GM18519 (cell line): ENCODE results near the gene NPR3.

Experiments
- ATAC-seq: cut with Tn5 transposase; IDR thresholded peaks from one replicate; pipeline ENCODE4 v1.9.1; 2021; ENCODE audit warnings: mild to moderate bottlenecking, moderate library complexity; ENCODE audit not compliant: unreplicated experiment, low FRiP score

NPR3 gene

DNA sequence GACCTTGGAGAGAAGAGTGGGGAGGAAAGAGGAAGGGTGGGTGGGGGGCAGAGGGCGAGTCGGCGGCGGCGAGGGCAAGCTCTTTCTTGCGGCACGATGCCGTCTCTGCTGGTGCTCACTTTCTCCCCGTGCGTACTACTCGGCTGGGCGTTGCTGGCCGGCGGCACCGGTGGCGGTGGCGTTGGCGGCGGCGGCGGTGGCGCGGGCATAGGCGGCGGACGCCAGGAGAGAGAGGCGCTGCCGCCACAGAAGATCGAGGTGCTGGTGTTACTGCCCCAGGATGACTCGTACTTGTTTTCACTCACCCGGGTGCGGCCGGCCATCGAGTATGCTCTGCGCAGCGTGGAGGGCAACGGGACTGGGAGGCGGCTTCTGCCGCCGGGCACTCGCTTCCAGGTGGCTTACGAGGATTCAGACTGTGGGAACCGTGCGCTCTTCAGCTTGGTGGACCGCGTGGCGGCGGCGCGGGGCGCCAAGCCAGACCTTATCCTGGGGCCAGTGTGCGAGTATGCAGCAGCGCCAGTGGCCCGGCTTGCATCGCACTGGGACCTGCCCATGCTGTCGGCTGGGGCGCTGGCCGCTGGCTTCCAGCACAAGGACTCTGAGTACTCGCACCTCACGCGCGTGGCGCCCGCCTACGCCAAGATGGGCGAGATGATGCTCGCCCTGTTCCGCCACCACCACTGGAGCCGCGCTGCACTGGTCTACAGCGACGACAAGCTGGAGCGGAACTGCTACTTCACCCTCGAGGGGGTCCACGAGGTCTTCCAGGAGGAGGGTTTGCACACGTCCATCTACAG is 760 bp downstream of the NPR3 start:
- no peak for ATAC-seq

DNA sequence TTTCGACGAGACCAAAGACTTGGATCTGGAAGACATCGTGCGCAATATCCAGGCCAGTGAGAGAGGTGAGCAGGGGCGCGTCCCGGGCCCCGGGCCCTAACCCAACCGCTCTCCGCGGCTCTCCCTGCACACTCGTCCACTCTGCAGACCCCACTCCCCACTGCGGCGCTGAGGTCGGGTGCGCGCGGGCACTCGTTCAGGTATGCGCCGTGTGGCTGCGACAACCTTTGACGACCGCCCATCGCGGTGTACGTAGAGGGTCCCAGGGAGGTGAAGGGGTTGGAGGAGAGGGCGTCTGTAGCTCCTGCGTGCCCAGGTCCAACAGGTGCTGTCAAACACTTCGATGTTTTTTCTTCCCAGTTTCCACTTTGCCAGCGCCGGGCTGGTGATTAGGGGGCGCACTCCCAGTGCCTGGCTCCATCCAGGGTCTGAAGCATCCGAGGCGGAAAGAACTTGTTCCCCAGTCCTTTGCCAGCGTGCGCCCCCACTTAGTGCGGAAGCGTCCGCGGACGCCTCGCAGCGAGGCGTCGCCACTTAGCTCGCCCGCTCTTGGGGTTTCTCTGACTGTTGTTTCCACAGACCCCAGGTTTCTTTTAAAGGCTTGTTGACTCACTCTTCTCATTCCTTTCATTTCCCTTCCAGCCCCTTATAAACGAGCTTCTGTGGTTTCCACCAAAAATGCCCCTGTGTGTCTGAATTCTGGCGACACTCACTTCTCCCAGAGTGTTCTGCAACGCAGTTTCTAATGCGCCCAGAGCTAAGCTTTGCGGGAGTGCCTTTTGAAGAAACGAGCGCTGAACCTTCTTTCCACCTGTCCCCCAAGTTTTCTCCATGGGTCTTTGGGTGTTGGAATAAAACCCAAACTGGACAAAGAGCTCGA is 1.6 kb downstream of the NPR3 start:
- ATAC-seq = no peak

DNA sequence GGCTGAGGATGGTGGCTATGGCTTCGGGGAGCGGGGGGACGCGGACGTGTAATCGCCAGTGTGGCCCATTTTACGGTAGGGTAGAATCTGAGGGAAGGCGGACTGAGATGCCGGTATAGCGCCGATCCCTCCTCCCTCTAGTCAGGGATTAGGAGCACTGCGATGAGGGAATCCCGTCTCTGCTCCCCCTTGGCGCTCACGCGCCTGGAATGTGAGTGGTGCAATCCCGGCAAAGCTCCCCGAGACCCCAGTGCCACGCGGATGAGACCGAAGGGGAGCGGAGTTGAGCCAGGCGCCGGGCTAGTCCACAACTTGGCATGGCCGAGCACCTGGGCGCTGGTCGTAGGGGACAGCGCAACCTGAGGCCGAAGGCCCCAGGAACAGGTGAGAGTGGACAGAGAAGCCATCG is 2.2 kb downstream of the NPR3 start:
- ATAC-seq = no peak

DNA sequence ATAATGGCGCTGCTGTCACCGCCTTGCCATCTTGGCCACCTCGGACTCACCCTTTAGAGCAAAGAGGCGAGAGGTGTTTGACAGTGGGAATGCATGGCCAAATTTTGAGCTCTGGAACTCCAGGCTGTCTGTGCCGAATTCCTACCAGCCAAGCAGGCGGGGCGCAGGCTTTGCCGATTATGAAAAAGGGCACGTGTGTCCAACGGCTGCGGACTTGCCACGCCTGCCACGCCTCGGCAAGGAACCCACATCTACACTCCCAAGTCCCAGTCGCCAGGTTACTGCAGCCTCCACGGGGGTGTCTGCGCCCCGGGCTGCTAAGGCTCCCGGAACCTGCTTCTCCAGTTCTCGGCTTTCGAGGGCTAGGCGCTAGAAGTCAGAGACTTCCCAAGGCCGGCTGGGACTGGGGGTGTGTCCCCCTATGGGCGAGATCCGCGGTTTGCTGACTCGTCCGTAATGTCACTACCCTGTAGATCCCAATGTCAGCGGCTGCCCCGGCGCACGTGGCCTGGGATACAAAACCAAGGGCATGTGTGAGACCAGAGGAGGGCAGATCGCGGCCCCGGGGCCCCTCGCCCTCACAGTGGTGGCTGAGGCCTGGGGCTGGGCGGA is 2.8 kb downstream of the NPR3 start:
- no peak for ATAC-seq

DNA sequence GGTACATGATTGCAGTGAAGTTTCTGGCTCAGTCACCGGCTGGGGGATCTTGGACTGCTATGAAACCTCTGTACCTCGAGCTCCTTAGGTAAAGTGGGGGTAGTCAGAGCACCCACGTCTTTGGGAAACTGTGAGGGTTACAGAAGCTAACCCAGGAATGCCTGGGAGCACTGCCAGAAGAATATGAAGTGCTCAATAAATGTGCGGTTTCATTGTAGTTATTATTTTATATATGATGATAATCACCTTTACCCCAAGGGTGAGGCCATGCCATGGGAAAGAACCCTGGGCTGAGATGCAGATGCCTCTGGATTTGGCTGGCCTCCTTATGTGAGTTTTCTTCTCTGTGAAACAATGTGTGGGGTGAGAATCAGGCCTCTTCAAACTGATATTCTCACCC is 3.7 kb downstream of the NPR3 start:
- ATAC-seq = no peak

DNA sequence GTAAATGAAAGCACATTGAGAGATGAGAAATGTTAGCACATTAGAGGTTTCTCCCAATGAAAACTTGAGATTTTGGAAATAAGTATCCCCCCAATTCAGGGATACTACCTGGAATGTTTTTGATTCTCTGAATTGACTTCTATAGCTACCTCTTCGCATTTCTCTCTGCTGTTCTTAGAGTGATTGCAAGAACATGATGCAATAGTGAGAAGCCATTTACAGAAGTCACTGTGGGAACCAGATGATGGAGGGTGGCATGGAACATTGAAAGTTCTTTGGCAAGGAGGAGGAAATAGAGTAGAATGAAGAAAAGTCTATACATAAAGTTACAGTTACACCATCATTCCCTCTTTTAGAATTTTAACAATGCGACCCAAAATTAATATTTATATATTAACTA is 9.2 kb downstream of the NPR3 start:
- no peak for ATAC-seq

DNA sequence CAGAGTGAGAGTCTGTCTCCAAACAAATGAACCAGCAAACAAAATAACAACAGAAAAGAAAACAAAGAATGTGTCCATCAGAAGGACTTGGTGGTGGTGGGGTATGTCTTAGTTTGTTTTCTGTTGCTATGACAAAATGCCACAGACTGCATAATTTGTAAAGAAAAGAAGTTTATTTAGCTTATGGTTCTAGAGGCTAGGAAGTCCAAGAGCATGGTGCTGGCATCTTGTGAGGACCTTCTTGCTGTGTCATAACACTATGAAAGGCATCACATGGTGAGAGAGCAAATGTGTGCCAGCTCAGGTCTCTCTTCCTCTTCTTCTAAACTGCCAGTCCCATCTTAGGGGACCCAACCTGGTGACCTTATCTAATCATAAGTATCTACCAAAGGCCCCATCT is 10.5 kb downstream of the NPR3 start:
- no peak for ATAC-seq

DNA sequence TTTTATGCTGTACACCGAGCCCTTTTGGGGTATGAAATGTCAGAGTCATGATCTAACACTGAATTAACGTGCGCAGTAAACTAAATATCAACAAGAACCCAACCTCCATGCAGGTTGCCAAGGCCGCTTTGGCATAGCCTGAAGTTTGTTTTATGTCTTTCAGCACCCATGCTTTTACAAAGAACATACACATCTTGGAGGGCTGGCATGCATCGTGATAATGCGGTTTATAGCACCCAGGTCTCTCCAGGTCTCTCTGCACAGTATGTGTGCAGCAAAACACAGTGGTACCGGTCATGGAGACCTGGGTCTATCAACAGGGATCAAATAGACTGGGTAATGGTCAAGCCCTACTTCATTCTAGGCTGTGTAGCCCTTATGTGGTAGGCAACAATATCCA is 11.8 kb downstream of the NPR3 start:
- ATAC-seq = no peak

DNA sequence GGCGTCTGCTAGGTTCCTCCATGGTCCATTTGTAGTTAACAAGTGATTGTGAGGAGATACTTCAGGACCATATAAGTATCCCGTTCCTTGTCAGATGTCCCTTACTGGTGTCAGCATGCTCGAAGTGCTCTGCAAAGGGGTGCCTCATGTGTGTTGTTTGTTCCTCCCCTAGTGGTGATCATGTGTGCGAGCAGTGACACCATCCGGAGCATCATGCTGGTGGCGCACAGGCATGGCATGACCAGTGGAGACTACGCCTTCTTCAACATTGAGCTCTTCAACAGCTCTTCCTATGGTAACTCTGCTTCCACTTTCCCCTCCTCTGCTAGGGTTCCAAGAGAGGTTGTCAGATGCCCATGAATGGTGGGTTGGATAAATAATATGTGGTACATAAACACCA is 13.4 kb downstream of the NPR3 start:
- no peak for ATAC-seq

DNA sequence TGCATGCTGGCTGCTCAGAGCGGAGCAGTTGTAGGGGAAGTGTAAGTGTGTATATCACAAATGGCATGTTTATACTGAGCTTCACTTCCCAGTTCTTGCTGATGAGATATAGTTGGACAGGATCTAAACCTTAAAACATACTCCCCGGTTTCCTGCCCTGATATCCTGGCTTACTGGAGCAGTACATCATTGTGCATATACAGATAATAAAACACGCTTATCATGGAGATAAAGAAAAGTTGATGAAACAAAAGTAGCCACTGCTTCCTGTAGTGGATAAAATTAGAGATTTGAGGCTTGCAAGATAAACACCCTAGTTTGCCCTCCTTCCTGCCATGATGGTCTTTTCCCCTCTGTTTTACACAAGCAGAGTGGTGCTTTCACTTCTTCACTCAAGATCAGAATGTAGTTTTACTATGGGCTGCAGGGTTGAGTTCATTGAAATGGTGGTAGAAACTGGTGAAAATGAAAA is 15.0 kb downstream of the NPR3 start:
- ATAC-seq = no peak

DNA sequence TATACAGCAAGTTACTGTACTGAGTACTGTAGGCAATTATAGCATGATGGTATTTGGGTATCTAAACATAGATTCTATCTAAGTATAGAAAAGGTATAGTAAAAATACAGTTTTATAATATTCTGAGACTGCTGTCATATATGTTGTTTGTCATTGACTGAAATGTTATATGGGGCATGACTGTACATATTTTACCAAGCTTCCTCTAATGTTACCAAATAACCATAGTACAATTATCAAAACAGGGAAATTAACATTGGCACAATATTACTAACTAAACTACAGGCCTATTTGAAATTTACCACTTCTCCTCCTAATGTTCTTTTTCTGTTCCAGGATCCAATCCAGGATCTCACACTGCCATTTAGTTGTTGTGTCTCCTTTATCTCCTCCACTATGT is 18.5 kb downstream of the NPR3 start:
- no peak for ATAC-seq

DNA sequence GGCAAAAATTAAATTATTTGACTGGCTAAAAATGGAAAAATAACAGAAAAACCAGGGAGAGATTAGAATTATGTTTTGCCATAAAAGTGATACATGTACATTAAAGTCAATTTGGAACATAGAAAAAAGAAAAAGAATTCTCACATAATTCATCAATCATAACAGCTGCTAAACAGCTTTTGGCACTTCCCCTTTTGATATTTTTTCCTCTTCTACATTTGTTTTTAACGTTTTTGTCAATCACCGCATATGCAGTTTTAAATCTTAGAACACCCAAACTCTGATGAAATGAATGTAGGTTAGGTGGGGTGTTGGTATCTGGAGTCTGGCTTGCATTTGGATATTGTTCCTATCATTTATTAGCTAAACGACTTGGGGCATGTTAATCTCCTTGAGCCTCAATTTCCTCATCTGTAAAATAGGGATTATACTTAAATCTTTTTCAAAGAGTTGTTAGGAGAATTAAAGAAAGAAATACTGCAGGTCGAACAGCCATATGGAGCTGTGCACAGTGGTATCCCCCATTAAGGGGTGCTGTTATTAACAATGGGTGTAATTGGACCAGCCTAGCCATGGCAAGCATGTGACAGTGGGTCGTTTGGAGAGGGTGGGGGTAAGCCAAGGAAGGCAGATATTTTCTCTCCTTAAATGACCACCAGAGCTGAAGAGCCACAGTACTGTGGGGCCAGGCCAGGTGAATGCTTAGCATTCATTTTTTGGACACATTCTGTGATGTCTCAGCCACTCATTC is 22.6 kb downstream of the NPR3 start:
- no peak for ATAC-seq

DNA sequence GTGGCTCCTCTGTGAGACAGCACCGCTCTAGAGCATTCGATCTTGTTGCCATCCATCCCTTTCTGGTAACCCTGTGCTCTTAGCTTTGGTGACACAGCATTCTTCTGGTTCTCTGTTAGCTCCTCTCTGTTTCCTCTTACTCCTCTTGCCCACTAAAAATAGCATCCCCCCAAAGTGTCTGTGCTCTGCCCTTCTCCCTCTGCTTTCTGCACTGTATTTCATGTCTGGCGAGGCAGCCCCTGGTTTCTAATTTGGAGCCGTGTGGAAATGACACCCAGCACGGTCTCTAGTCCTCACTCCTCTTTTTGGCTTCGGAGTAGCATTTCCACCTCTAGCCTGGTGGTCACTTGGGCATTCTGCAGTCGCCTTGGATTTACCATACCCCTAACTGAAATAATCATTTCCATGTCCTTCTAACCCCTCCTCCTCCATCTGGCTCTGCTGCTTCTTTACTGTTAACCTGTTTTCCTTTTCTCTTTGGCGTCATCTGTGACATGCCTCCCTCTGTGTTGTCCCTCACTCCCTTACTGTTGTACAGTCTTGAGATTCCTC is 23.8 kb downstream of the NPR3 start:
- no peak for ATAC-seq

DNA sequence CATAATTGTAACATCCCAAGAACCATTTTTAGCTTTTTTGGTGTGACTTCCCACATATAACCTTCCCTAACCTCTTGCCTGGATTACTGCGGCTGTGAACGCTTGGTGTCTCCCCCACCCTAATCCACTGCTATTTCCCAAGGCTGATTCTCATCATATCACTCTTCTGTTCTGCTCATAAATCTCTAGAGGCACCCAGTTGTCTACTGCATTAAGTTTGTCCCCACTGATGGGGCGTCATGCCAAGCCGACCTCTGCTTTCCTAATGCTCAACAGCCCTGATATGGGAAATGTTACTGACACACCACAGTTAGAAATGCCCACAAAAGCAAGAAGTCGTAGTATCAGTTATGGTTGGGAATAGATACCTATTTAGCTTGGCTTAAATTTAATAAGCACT is 24.4 kb downstream of the NPR3 start:
- no peak for ATAC-seq

DNA sequence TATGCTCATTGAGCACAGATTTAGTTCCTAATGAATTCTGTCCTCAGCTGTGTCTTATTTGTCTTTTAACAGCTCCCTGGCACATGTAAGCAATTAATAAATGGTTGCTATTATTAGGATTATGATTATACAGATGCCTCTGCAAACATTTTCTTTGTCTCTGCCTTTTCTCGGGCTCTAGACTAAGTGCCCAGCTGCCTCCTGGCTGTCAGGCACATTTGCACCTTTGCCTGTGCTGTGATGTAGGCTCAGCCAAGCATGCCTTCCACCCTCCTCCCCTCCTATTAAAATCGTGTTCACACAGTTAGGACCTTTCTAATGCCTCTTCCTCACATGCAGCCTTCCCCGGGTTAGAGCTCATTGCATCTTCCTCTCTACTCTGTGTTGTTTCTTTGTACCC is 25.7 kb downstream of the NPR3 start:
- ATAC-seq = no peak

DNA sequence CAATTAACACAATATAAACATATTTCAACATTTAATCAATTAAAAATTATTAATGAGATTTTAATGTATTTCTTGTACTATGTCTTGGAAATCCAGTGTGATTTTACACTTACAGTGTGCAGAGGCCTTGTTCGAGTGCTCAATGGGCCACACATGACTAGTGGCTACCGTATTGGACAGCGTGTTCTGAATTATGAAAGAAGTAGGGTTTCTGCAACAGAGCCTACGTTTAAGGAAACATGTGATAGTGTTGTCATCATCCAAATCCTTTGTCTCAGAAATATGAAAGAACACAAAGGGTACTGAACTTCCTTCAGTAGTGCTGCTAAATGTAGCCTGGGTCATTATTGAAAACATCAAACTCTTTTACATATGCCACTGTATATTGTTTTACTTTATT is 29.5 kb downstream of the NPR3 start:
- ATAC-seq = no peak

DNA sequence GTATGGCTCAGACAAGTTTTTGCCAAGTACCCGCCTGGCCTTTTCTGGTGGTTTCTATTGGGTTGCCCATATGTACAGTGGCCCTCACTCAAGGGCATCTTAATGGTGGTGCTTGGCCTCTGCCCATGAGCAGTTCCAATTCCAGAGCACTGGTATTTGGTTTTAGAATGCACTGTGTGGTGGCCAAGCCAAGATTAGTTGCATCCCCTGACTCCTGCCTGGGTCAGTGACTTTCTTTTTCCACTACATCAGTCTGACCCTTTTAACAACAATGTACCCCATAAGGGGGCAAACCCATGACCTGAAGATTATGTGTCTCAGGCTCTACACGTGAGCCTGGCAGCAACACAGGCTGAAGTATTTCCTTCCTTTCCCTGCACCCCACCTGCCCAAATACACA is 34.2 kb downstream of the NPR3 start:
- no peak for ATAC-seq

DNA sequence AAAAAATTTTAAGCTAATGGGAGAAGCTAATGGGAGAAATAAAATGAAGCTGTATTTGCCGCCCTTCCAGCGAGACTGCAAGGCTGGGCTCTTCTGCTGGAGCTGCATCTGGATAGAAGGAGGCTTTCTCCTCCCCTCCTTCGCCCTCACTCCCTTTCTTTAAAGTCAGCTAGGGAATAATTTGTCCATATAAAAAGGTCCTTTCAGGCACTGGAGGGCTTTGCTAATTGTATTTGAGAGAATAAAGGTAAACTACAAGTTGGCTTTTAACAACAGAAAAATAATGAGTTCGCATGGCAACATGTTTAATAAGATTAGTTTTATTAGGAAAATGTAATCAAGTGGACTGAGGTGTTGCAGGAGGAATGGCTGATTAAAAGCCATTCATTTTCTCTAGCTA is 41.3 kb downstream of the NPR3 start:
- no peak for ATAC-seq

DNA sequence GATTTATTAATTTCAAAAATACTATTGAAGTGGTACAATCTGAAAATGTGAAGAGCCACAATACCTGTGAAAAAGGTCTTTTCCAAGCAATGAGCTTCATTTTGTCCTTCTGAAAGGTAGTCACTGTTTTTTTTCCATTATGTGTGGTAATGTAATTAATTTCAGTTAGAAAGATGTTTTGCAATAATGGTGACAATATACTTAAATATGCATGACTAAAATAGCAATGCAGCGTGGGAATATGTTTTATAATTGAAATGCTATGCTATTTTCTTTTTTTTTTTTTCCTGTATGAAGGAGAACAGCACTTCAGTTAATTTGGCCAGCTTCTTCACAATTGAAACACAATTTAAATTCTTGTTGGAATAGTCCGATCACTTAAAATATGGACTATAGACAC is 41.9 kb downstream of the NPR3 start:
- no peak for ATAC-seq

DNA sequence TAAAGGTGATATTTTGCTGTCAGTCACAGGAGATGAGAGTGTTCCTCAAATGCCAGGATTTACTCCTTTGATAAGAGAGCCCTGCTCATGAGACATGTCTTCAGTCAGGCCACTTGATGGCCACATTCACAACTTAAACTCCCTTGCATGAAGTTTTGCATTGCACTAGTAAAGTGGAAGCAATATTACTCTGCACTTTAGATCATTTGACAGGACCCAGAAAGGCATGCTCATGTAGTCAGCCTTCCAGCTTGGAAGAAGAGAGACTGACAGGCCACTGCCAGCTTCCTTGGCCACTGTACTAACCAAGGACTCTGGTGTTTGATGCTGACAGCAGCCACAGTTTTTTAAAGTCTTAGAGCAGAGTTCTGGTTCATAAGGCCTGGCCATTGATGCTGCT is 42.6 kb downstream of the NPR3 start:
- no peak for ATAC-seq
